COLO829 (cell line): ENCODE data around the gene KLF15.

Source experiments
- DNase-seq: peaks from one replicate; pipeline ENCODE4 v3.0.0; 2012; ENCODE audit warnings: low spot score

The KLF15 gene

DNA sequence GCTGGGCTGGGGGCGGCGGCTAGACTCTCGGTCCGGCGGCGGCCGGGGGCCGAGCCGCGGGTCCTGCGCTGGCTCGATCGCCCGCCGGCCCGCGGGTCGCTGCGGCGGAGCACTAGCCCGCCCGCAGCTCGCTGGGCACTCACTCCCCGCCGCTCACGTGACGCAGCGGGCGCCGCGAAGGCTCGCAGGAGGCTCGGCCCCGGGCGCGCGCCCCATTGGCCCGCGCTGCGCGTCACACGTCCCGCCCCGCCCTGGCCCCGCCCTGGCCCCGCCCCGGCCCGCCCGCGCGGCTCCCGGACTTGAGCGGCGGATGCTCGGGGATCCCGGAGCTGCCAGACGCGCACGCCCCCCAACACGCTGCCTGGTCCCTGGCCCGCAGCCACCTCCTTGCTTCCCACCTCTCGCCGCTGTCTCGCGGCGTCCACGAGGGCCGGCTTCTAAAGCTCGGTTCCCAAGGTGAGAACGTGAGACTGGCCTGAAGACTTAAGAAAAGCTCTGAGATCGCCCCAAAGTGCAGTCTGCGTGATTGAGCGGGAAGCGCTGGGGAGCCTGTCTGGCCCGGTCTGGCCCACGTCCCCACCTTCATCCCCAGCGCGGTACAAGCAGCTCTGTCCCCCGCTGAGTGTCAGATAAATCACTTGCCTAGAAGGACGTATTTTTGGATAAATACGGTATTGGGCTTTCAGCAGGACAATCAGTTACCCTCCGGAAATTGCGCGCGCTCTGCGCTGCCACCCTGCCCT is at the start of gene KLF15:
Gene KLF15 (minus strand): TSS at position 114 of the 743 bp plus-strand sequence. CDS start 4,486 bp downstream, outside the sequence.
- peak; percentile 92 for DNase-seq

DNA sequence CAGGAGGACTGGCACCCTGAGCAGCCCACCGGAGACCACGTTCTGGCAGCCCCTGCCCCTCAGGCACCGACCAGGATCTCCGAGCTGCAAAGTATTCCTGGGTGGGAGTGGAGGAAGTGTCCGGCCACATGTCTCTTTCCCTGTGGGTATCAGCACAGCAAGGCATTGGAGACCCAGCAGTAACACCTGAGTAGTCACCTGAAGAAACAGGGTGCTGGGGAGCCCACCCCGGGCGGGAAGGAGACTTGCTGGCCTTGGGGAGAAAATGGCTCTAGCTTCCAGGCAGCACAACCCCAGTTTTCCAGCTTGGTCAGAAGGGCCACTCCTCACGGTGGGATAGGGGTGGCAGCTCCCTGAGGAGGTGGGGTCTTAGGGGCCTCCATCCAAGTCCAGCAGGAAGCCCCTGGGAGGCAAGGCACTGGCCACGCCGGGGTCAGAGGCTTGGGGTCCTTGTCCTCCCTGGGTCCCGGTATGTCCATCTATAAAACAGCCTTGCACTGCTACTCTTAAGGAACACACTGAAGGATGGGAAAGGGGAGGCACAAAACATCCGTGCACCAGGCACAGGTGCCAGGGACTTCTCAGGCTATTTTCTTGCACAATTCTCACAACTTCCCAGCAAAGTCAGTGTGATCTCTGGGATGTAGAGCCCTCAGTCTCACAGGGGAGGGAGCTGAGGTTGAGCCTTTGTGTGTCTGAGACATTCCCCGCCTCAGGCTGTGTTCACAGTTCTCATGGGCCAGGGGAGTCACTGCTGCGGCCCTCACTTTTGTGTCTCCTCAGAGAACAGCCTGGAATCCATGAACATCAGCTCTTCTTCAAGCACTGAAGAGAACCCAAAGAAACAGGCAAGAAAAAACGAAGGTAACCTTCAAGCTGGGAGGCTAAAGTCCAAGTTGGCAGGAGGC is 49.4 kb upstream of the KLF15 start:
- no peak for DNase-seq

- no peak for DNase-seq
These were observed 45.6 kb upstream of the KLF15 start for GRCh38 chr3:126402666-126403302.

GRCh38 chr3:126402178-126402577 is 45.0 kb upstream of the KLF15 start:
- DNase-seq = no peak

GRCh38 chr3:126401611-126402160 is 44.5 kb upstream of the KLF15 start:
- DNase-seq = no peak

- DNase-seq = no peak
These were observed 42.5 kb upstream of the KLF15 start for GRCh38 chr3:126399756-126400155.

GRCh38 chr3:126399351-126399735 is 42.1 kb upstream of the KLF15 start:
- no peak for DNase-seq

DNA sequence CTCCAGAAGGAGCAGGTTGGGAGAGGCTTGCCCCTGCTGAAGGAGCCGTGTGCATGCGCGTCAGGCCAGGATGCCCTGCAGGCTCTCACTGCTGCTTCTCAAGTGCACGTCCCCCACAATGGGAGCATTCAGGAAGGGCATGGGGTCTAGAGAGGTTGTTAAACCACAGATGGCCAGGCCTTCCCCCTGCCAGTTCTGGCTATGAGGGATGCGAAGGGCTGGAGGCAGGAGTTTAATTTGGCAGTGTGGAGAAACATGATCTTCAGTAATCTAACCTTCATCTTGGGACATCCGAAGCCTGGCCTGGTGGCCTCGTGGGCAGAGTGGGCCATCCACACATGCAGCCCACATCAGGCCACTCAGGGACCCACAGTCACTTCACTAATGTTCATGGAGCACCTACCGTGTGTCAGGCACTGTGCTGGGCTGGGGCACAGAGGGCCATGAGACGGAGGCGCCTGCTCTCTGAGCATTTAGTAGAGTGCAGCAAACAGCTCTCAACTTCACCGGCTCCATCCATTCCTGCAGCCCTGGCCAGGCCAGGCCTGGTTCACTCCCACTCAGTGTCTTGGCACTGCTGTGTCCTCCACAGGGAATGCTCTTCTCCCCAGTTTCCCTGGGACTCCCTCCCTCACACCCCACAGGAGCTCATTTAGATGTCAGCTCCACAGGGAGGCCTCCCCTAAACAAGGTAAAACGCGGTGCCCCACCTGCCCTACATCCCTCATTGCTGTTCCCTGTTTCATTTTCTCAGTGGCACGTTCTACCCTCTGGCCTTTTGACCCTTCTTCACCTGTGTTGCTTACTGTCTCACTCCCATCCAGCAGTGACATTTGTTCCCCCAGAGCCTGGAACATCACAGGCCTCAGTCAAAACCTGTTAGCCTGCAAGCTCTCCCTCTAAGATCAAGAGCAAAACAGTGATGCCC is 41.5 kb upstream of the KLF15 start:
- peak; percentile 12 for DNase-seq

DNA sequence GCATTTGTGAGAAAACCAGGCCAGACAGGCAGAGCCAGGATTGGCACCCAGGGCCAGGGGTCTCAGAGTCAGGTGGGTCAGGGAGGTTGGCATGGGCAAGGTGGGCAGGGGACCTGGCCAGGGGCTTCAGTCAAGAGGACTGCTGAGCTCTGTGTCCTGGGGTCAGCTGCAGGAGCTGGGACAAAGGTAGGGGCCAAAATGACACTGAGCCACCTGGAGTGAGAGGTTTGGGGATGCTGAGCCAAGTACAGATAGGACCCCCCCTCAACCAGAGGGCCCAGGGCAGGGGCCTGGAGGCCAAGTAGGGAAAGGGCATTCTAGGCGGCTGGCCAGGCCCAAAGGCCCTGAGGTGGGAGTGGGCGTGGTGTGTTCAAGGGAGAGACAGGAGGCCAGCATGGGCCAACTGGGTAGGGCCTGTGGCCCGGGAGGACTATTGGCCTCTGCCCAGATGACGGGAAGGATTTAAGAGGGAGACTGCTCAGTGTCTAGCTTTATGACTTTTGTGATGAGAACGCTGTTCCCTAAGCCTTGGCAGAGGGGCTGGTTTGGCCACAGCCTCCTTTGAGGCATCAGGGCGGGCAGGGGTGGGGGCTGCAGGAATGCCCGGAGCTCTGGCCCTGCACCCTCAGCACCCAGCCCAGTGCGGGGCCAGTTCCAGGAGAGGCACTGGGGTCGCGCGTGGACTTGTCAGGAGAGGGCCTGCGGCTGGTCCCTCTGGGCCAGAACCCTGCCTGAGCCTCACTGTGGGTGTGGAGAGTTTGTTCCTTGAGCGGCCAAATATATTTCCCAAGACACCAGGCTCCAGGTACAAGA is 40.6 kb upstream of the KLF15 start:
- DNase-seq = no peak

- no peak for DNase-seq
These were observed 39.3 kb upstream of the KLF15 start for GRCh38 chr3:126396536-126396935.

DNA sequence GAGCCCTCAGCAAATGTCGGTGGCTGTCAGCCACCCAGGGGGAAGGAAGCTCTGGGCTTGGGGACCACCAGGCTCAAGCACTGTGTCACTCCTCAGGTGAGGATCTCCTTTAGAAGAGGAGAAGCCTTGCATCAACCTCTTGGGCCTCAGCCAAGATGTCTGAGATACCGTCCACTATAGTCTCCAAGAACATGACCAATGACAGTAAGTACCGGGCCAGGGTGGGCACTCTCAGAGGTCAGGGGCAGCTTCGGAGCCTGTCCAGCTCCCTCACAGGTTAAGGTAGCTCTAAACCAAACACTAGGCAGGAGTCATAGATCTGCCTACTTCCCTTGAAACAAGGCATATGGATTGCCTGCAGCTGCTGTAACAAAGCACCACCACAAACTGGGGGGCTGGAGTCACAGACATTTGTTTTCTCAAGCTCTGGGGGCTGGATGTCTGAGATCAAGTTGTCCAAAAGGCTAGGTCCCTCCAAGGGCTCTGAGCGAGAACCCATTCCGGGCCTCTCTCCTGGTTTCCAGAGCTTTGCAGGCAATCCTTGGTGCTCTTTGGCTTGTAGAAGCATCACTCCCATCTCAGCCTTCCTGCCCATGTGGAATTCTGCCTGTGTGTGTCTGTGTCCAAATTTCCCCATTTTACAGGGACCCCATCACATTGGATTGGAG is 38.8 kb upstream of the KLF15 start:
- DNase-seq = no peak

GRCh38 chr3:126394977-126395321 is 37.7 kb upstream of the KLF15 start:
- DNase-seq = no peak

DNA sequence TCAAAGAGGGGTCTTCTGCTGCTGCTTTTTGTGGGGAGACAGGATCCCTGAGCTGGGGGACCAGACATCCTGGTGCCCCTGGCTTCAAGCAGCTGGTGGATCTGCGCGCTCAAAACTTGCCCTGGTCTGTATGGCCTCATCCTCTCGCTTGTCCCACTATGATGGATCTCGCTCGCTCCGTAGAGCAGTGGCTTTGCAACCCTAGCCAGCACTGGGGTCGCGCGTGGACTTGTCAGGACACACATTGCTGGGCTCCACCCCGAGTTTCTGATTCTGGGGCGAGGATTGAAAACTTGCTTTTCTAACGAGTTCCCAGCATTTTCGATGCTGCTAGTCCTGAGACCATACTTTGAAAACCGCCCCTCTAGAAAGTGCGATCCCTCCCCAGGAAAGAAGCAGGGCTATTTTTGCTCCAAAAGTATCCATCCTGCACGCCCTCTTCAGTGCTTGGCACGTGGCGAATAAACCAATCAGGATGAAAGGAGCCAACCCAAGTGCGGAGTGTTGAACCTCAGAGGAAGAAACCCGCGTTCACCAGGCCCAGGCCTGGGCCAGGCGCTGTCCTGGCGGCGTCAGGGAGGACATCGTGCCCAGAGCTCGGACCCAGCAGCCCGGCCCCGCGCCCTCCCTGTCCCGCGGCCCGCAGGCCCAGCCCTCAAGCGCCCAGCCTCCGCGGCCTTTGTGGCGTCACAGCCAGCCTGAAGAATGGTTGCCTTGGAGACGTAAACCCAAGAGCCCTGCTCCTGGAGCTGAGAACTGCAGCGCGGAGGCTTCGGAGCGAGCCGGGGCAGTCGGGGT is 37.2 kb upstream of the KLF15 start, which contains the start of gene CFAP100:
Gene CFAP100 (plus strand): TSS at position 731 of the 798 bp plus-strand sequence. CDS start 1,092 bp downstream, outside the sequence.
- DNase-seq = no peak

GRCh38 chr3:126393563-126393962 is 36.4 kb upstream of the KLF15 start:
- no peak for DNase-seq

DNA sequence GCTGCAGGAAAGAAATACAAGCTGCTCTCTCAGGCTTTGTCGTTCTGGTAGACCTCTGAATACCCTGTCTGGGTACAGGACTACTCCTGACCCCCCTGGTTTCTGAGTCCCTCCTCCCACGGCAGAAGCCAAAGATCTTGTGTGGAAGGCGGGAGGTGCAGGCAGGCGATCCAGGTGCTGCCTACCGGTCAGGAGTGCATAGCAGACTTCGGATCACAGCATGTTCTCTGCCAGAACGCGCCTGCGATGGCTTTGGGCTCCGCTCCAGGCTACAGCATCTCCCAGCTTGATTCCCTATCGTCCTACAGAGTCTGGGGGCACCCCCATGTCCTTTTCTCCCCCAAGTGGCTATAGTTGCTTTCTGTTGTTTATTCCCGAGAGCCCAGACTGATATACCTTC is 35.0 kb upstream of the KLF15 start:
- no peak for DNase-seq

- no peak for DNase-seq
These were observed 34.4 kb upstream of the KLF15 start for GRCh38 chr3:126391631-126392030.

DNA sequence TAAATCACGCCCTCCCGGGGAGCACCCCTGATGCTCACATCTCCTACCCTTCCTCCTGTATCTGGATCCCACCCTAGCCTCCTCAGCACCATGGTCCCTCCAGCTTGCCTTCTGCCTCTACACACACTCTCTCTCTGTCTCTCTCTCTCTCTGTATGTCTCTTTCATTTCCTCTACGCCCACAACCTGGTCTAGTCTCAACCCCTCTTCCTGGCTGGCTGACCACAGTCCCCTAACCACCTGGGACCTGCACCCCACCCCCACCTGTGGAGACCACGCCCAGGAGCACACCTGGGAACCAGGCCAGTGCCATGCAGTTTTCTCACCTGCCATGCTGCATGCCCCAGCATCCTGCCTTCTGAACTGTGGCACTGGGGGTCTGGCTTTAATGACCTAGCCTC is 33.5 kb upstream of the KLF15 start:
- no peak for DNase-seq

GRCh38 chr3:126390201-126390600 is 33.0 kb upstream of the KLF15 start:
- DNase-seq = no peak

DNA sequence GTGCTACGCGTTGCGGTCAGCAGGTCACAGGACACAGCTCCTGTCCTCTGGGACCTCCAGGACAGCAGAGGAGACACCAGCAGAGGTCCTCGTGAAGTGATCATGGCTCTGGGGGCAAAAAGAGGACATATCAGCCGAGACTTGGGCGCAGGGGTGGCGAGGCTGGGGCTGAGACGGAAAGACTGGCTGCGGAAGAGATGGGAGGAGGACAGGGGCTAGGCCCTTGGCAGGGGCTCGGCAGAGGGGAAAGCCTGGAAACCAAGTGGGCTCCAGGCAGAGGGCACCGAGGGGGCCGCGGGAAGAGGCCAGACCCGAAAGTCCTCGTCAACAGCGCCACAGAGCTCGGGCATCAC is 32.6 kb upstream of the KLF15 start:
- no peak for DNase-seq
